DOHH2 (cell line): ENCODE data around the gene TAF12.

ENCODE experiments used
- CTCF ChIP-seq: fragments of 200-600 bp; sonication (generic); IDR thresholded peaks from one replicate; pipeline ENCODE4 v1.5.1; 2014; ENCODE audit warnings: antibody characterized with exemption, mild to moderate bottlenecking, low read depth, low read length; ENCODE audit not compliant: poor library complexity, severe bottlenecking
- EZH2phosphoT487 ChIP-seq: fragments of 200-600 bp; sonication (generic); IDR thresholded peaks from 2 replicates; pipeline ENCODE4 v1.6.1; 2017; ENCODE audit warnings: borderline replicate concordance, mild to moderate bottlenecking, antibody characterized with exemption, low read length, moderate library complexity, mixed read lengths

GRCh38 chr1:28595412-28596191, 47.3 kb downstream of the TAF12 start:
- TF ChIP-seq CTCF (no peak), EZH2phosphoT487 (no peak)
